B cell (primary cell): Measurements from ENCODE around the gene RAC2. TPM values are rescaled to one million over a fixed set of nuclear protein-coding genes. Genes with fewer than 3 reads are reported as not detected.

Experiments
- ATAC-seq: fragments of 200-7000 bp; cut with Tn5 transposase; one replicate; pipeline ENCODE4 v1.10.0; 2021; ENCODE audit warnings: low read depth, mild to moderate bottlenecking, moderate number of reproducible peaks, moderate library complexity
- CTCF ChIA-PET: fragments of 350-600 bp; sonication (Branson Sonifier 250); formaldehyde crosslinking; loops from one replicate; lab custom pipeline; 2021; ENCODE audit warnings: antibody characterized with exemption, inconsistent platforms; lab: Charles Lee
- POLR2A ChIA-PET: fragments of 350-600 bp; sonication (Branson Sonifier 250); formaldehyde crosslinking; loops from one replicate; lab custom pipeline; 2021; ENCODE audit warnings: antibody characterized with exemption; lab: Charles Lee
- DNase-seq: peaks from one replicate; pipeline ENCODE4 v3.0.0; 2013
- H2AFZ ChIP-seq: 2 replicates; pipeline ENCODE4 v1.6.1; 2012; ENCODE audit warnings: mild to moderate bottlenecking, low read depth, low read length; ENCODE audit not compliant: insufficient read depth, poor library complexity, severe bottlenecking
- H3K27ac ChIP-seq, 2 donors: 1 replicate in 1 of 2; 2 replicates in 1 of 2; pipeline ENCODE4 v1.5.1; 2012 to 2013; ENCODE audit warnings: low read length in 2 of 2, mild to moderate bottlenecking in 2 of 2, moderate library complexity in 1 of 2
- H3K27me3 ChIP-seq, 4 experiments: fragments of 200-600 bp in 1 of 4; sonication (generic) in 1 of 4; replicated peaks in 1 of 4; 1 replicate in 2 of 4; 2 replicates in 2 of 4; pipeline versions ENCODE4 v1.6.1 to v1.7.0; 2013 to 2016; ENCODE audit warnings: low read length in 3 of 4, mild to moderate bottlenecking in 2 of 4, mixed read lengths in 1 of 4, moderate library complexity in 1 of 4; ENCODE audit not compliant: insufficient read depth in 4 of 4, control insufficient read depth in 3 of 4; ENCODE audit errors: control extremely low read depth in 1 of 4
- H3K36me3 ChIP-seq, 2 experiments: replicated peaks in 1 of 2; 1 replicate in 1 of 2; 2 replicates in 1 of 2; pipeline versions ENCODE4 v1.6.1 to v1.7.1; 2013; ENCODE audit warnings: low read length in 1 of 2; ENCODE audit not compliant: insufficient read depth in 2 of 2, control insufficient read depth in 1 of 2; ENCODE audit errors: control extremely low read depth in 1 of 2, extremely low read depth in 1 of 2
- H3K4me1 ChIP-seq, 2 donors: fragments of 200-600 bp in 1 of 2; sonication (generic) in 1 of 2; 1 replicate in 1 of 2; 2 replicates in 1 of 2; pipeline versions ENCODE4 v1.5.1 to v1.6.1; 2013 to 2017; ENCODE audit warnings: low read length in 2 of 2; ENCODE audit not compliant: control insufficient read depth in 2 of 2, insufficient read depth in 2 of 2
- H3K4me2 ChIP-seq: replicated peaks from 2 replicates; pipeline ENCODE3; 2012; ENCODE audit warnings: mild to moderate bottlenecking, low read depth, low read length; ENCODE audit not compliant: poor library complexity, severe bottlenecking
- H3K4me3 ChIP-seq, 5 experiments: fragments of 200-600 bp in 1 of 5; sonication (generic) in 1 of 5; 1 replicate in 3 of 5; 2 replicates in 2 of 5; pipeline versions ENCODE4 v1.5.1 to v1.7.0; 2011 to 2016; ENCODE audit warnings: low read length in 4 of 5, mild to moderate bottlenecking in 4 of 5, low read depth in 2 of 5, control low read depth in 1 of 5, moderate library complexity in 1 of 5; ENCODE audit not compliant: insufficient read depth in 1 of 5; ENCODE audit errors: control extremely low read depth in 1 of 5, extremely low read depth in 1 of 5
- H3K79me2 ChIP-seq: fragments of 200-600 bp; sonication (generic); one replicate; pipeline ENCODE4 v1.6.0; 2016; ENCODE audit warnings: low read length; ENCODE audit not compliant: control insufficient read depth, insufficient read depth
- H3K9ac ChIP-seq: fragments of 200-600 bp; sonication (generic); 2 replicates; pipeline ENCODE4 v1.6.1; 2017; ENCODE audit warnings: mild to moderate bottlenecking, low read length, moderate library complexity
- H3K9me3 ChIP-seq, 3 donors: one replicate each; pipeline versions ENCODE4 v1.6.1 to v1.7.1; 2013; ENCODE audit warnings: low read length in 2 of 3; ENCODE audit not compliant: control insufficient read depth in 2 of 3, insufficient read depth in 1 of 3; ENCODE audit errors: control extremely low read depth in 1 of 3
- H4K20me1 ChIP-seq: 2 replicates; pipeline ENCODE4 v1.6.0; 2012; ENCODE audit warnings: mild to moderate bottlenecking, low read length; ENCODE audit not compliant: insufficient read depth, control insufficient read depth, poor library complexity, severe bottlenecking
- H3K27ac Mint-ChIP-seq: one replicate; pipeline ENCODE4 v1.8.0; 2021; ENCODE audit warnings: mixed read lengths
- H3K27me3 Mint-ChIP-seq: one replicate; pipeline ENCODE4 v1.8.0; 2021; ENCODE audit warnings: mixed read lengths
- H3K4me1 Mint-ChIP-seq: one replicate; pipeline ENCODE4 v1.8.0; 2021; ENCODE audit warnings: mixed read lengths
- H3K4me3 Mint-ChIP-seq: one replicate; pipeline ENCODE4 v1.8.0; 2021; ENCODE audit warnings: mixed read lengths
- H3K9me3 Mint-ChIP-seq: one replicate; pipeline ENCODE4 v1.8.0; 2022; ENCODE audit warnings: mixed read lengths; ENCODE audit not compliant: insufficient read depth
- EZH2 ChIP-seq: IDR thresholded peaks from 2 replicates; pipeline ENCODE4 v1.6.1; 2012; ENCODE audit warnings: borderline replicate concordance, low read depth, mild to moderate bottlenecking, moderate library complexity, low read length; ENCODE audit not compliant: insufficient read depth, poor library complexity, severe bottlenecking
- WGBS: methylation state at CpG from one replicate; pipeline ENCODE4 v1.1.5; 2013; ENCODE audit warnings: missing lambda C conversion rate; ENCODE audit not compliant: insufficient coverage; 5-methylcytosine and 5-hydroxymethylcytosine counted together
- intact Hi-C: fragments of 100-400 bp; cut with micrococcal nuclease; formaldehyde crosslinking; loops from one replicate; pipeline ENCODE4 v1.10.0; 2022
- polyA plus RNA-seq: library from polyadenylated mRNA; depleted of rRNA; stranded (reverse); fragments of >200 nt; gene quantifications from 2 replicates; pipeline ENCODE4 v1.2.3, GENCODE V29; 2012
- total RNA-seq, 2 donors: library from RNA; stranded (reverse); fragments of 120-200 nt in 1 of 2; gene quantifications; 1 replicate in 1 of 2; 2 replicates in 1 of 2; pipeline versions ENCODE4 v1.2.3 to v1.2.4, GENCODE V29; 2013 to 2022
- TF ChIP-seq, protein P1 (sequence below): fragments of 200-600 bp; IDR thresholded peaks from one replicate; pipeline ENCODE4 v1.8.0; 2022; ENCODE audit warnings: antibody characterized with exemption, mild to moderate bottlenecking

Gene RAC2
- total and polyA plus RNA-seq, 2 donors (not counting 1 experiment from before 2014, with no cell fraction given), result 273 to 776 TPM

DNA sequence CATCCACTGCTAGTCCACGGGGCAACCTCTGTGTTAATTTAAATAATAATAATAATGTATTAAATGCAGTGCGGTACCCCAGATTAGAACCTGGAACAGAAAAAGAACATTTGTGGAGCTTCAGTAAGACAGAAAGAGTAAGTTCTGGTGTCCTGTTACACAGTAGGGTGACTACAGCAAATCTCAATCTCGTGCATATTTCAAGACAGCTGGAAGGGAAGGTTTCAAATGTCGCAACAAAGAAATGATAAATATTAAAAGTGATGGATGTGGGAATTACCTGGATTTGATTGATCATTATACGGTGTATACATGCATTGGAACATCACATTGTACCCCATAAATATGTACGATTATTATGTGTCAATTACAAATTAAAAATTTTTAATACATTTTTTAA, 1.7 kb upstream of the RAC2 start:
- Histone ChIP-seq H3K79me2 (peaks cover 41% of the 10 kb centered on the region), H3K4me1 (peaks cover 36 to 54% of the 10 kb centered on the region in 2 donors), H3K9ac (no peak overlapping the region), H3K4me2 (peak overlapping the region; percentile 98), H3K27ac (peak overlapping the region; percentile 80 to 86), H3K27me3 (no peaks in the 10 kb centered on the region), H2AFZ (no peak overlapping the region), H3K9me3 (no peaks in the 10 kb centered on the region), H3K36me3 (peaks cover 0 to 14% of the 10 kb centered on the region in 2 experiments), H3K4me3 (no peak overlapping the region), H4K20me1 (peaks cover 29% of the 10 kb centered on the region)
- Mint-ChIP-seq H3K27ac (peak overlapping the region; percentile 89), H3K27me3 (no peaks in the 10 kb centered on the region), H3K4me1 (peaks cover 71% of the 10 kb centered on the region), H3K4me3 (peak overlapping the region; percentile 97), H3K9me3 (no peaks in the 10 kb centered on the region)
- no peak for TF ChIP-seq EZH2
- TF ChIP-seq, protein P1, sequence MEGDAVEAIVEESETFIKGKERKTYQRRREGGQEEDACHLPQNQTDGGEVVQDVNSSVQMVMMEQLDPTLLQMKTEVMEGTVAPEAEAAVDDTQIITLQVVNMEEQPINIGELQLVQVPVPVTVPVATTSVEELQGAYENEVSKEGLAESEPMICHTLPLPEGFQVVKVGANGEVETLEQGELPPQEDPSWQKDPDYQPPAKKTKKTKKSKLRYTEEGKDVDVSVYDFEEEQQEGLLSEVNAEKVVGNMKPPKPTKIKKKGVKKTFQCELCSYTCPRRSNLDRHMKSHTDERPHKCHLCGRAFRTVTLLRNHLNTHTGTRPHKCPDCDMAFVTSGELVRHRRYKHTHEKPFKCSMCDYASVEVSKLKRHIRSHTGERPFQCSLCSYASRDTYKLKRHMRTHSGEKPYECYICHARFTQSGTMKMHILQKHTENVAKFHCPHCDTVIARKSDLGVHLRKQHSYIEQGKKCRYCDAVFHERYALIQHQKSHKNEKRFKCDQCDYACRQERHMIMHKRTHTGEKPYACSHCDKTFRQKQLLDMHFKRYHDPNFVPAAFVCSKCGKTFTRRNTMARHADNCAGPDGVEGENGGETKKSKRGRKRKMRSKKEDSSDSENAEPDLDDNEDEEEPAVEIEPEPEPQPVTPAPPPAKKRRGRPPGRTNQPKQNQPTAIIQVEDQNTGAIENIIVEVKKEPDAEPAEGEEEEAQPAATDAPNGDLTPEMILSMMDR, result no peak
- ATAC-seq (no peak), DNase-seq (no peak)
- CTCF ChIA-PET, result interaction anchor here (0.8 to 17.0 kb wide), 11 partner anchors 15 to 321 kb away, joined by 3 to 377 read pairs (median 11); no protein-coding TSS in a partner anchor
- intact Hi-C loops, result loop anchor here (1.0 to 10.0 kb wide), 4 partner anchors 39 to 599 kb away; partner anchors contain the start of genes ANKRD54, EIF3L and GGA1
- POLR2A ChIA-PET, result interaction anchor here (0.7 to 5.5 kb wide), 7 partner anchors 14 to 65 kb away, joined by 3 to 83 read pairs (median 17); no protein-coding TSS in a partner anchor
- 17% methylated on average over 1 of the region's 6 CpGs for WGBS
